Trophoblast cell (in vitro differentiated cells and primary cell): ENCODE data around the gene HSFX1.
"Not testable (repeated sequence)": the region's sequence is repeated elsewhere in the genome, so short reads cannot be mapped to it uniquely, and the experiment has no call there.

Experiments
- DNase-seq, 2 donors: peaks; one replicate each; pipeline ENCODE4 v3.0.0-alpha.2; 2016
- H2AFZ ChIP-seq: 2 replicates; pipeline ENCODE4 v1.6.1; 2013; ENCODE audit warnings: low read length, moderate library complexity, mild to moderate bottlenecking; ENCODE audit not compliant: insufficient read depth, poor library complexity
- H2AK5ac ChIP-seq: 2 replicates; pipeline ENCODE4 v1.6.1; 2013; ENCODE audit warnings: mild to moderate bottlenecking, low read length
- H2BK120ac ChIP-seq: 2 replicates; pipeline ENCODE4 v1.6.1; 2013; ENCODE audit warnings: low read length, mild to moderate bottlenecking, moderate library complexity; ENCODE audit not compliant: insufficient read depth, poor library complexity
- H2BK12ac ChIP-seq: 2 replicates; pipeline ENCODE4 v1.6.1; 2013; ENCODE audit warnings: mild to moderate bottlenecking, low read length, moderate library complexity
- H2BK5ac ChIP-seq: 2 replicates; pipeline ENCODE4 v1.6.1; 2013; ENCODE audit warnings: low read length, low read depth, moderate library complexity, mild to moderate bottlenecking; ENCODE audit not compliant: poor library complexity
- H3K14ac ChIP-seq: 2 replicates; pipeline ENCODE4 v1.6.1; 2013; ENCODE audit warnings: mild to moderate bottlenecking, low read length
- H3K18ac ChIP-seq: 2 replicates; pipeline ENCODE4 v1.6.1; 2013; ENCODE audit warnings: mild to moderate bottlenecking, low read length
- H3K23ac ChIP-seq: 2 replicates; pipeline ENCODE4 v1.6.1; 2013; ENCODE audit warnings: low read length
- H3K27ac ChIP-seq: 2 replicates; pipeline ENCODE4 v1.5.1; 2013; ENCODE audit warnings: low read depth, mild to moderate bottlenecking, inconsistent platforms, low read length, moderate library complexity
- H3K27me3 ChIP-seq: 2 replicates; pipeline ENCODE4 v1.6.1; 2013; ENCODE audit warnings: inconsistent platforms, mild to moderate bottlenecking, low read length, moderate library complexity; ENCODE audit not compliant: insufficient read depth
- H3K36me3 ChIP-seq, 2 experiments: 1 replicate in 1 of 2; 2 replicates in 1 of 2; pipeline ENCODE4 v1.6.1; 2013; ENCODE audit warnings: low read length in 2 of 2, mild to moderate bottlenecking in 2 of 2, moderate library complexity in 1 of 2; ENCODE audit not compliant: insufficient read depth in 2 of 2, control insufficient read depth in 1 of 2
- H3K4ac ChIP-seq: 2 replicates; pipeline ENCODE4 v1.6.1; 2013; ENCODE audit warnings: low read depth, mild to moderate bottlenecking, low read length, moderate library complexity
- H3K4me1 ChIP-seq, 2 experiments: 1 replicate in 1 of 2; 2 replicates in 1 of 2; pipeline ENCODE4 v1.6.1; 2013; ENCODE audit warnings: low read length in 2 of 2, mild to moderate bottlenecking in 2 of 2, moderate library complexity in 1 of 2; ENCODE audit not compliant: insufficient read depth in 2 of 2, control insufficient read depth in 1 of 2
- H3K4me2 ChIP-seq: 2 replicates; pipeline ENCODE4 v1.6.1; 2013; ENCODE audit warnings: inconsistent platforms, mild to moderate bottlenecking, low read length, moderate library complexity
- H3K4me3 ChIP-seq: 2 replicates; pipeline ENCODE4 v1.5.1; 2013; ENCODE audit warnings: mild to moderate bottlenecking, low read depth, low read length, inconsistent platforms
- H3K79me1 ChIP-seq: one replicate; pipeline ENCODE4 v1.6.1; 2013; ENCODE audit warnings: low read length
- H3K79me2 ChIP-seq: 2 replicates; pipeline ENCODE4 v1.6.1; 2013; ENCODE audit warnings: low read length, mild to moderate bottlenecking; ENCODE audit not compliant: control insufficient read depth, insufficient read depth, poor library complexity
- H3K9ac ChIP-seq: 2 replicates; pipeline ENCODE4 v1.6.1; 2013; ENCODE audit warnings: mild to moderate bottlenecking, low read length
- H3K9me3 ChIP-seq: 2 replicates; pipeline ENCODE4 v1.6.1; 2013; ENCODE audit warnings: low read depth, mild to moderate bottlenecking, control low read depth, inconsistent platforms, low read length; ENCODE audit not compliant: insufficient read depth
- H4K12ac ChIP-seq: 2 replicates; pipeline ENCODE4 v1.6.1; 2013; ENCODE audit warnings: low read depth, mild to moderate bottlenecking, low read length, moderate library complexity
- H4K8ac ChIP-seq: 2 replicates; pipeline ENCODE4 v1.6.1; 2013; ENCODE audit warnings: low read depth, mild to moderate bottlenecking, low read length, moderate library complexity
- H4K91ac ChIP-seq: one replicate; pipeline ENCODE4 v1.6.1; 2013; ENCODE audit warnings: low read depth, mild to moderate bottlenecking, low read length, moderate library complexity
- WGBS: extraction: QIAGEN DNeasy Blood & Tissue Kit; methylation state at CpG from one replicate; pipeline ENCODE4 v1.1.7; 2013; ENCODE audit warnings: missing lambda C conversion rate; ENCODE audit not compliant: insufficient read length, insufficient coverage; ENCODE audit errors: extremely low coverage; 5-methylcytosine and 5-hydroxymethylcytosine counted together

HSFX1 gene

DNA sequence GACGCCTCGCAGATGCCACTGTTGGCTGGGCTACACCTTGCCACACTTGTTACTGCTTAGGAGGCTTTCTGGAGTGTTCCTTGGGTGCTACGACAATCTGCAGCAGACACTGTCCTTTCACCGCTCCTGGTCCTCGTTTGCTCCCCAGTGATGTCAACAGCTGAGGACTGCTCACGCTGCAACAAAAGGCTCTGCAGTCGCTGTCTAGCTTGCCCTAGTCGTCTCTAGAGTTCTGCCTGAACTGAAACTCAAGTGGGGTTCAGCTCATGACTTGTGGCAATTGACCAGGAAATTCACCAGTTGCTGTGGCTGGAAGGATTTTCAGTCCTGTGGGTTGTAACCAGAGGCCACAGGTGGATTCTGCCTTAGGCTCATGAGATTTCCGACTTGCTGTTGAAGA lies 842 bp upstream of the HSFX1 start:
- H3K14ac ChIP-seq, DNase-seq, H3K9me3 ChIP-seq, H3K79me1 ChIP-seq, H3K4me1 ChIP-seq, H3K27ac ChIP-seq, H2BK120ac ChIP-seq, H3K9ac ChIP-seq, H3K36me3 ChIP-seq, H3K18ac ChIP-seq, H2AK5ac ChIP-seq, H3K4ac ChIP-seq, H3K4me2 ChIP-seq, H2AFZ ChIP-seq, H4K12ac ChIP-seq, H3K4me3 ChIP-seq, H4K91ac ChIP-seq, H3K27me3 ChIP-seq, H2BK5ac ChIP-seq, H2BK12ac ChIP-seq, H3K79me2 ChIP-seq, H3K23ac ChIP-seq, H4K8ac ChIP-seq: not testable (repeated sequence)
- WGBS = no CpG with 5 or more reads among the region's 9 CpGs

DNA sequence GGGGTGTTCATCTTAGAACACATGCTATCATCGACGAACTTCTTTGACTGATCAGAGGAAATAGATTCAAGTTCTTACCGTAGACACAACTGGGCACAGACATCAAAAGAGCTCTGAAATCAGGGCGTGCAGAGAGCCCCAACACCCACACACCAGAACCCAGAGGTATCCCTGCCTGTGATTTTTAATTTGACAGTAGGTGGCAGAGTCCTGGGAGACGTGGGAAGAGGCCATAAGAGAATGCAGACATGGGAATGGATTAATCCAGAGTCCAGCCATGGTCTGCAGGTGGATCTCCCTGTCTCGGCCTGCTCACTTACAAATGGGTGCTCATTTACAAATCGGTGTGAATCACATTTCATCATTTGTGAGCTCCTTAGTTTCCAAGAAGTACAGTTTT lies 4.1 kb downstream of the HSFX1 start:
- H3K18ac ChIP-seq, H3K14ac ChIP-seq, H3K4ac ChIP-seq, H2BK12ac ChIP-seq, H3K4me2 ChIP-seq, H2AK5ac ChIP-seq, H2BK5ac ChIP-seq, H4K91ac ChIP-seq, H3K27me3 ChIP-seq, H2BK120ac ChIP-seq, H4K8ac ChIP-seq, H3K79me2 ChIP-seq, H2AFZ ChIP-seq, H3K27ac ChIP-seq, H3K9ac ChIP-seq, DNase-seq, H3K23ac ChIP-seq, H3K79me1 ChIP-seq, H3K36me3 ChIP-seq, H3K4me3 ChIP-seq, H3K9me3 ChIP-seq, H4K12ac ChIP-seq, H3K4me1 ChIP-seq: not testable (repeated sequence)
- WGBS = no CpG with 5 or more reads among the region's 7 CpGs

DNA sequence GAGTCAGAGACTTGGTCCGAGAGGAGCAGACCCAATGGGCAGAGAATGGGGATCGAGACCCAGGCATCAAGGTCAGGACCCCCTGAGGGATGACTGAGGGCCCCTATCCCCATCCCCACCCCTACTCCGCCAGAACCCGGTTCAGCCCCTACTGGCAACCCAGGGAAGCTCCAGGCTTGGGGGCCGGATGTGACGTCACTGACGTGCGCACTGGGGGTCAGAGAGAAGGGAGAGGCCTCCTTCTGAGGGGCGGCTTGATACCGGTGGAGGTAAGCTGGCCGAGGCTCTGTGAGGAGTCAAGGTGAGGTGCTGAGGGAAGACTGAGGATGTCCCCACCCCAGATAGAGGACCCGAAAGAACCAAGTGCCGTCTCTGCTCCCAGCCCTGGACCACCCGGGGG lies 7.9 kb downstream of the HSFX1 start, which contains the start of gene MAGEA9:
Gene MAGEA9 (plus strand): TSS at position 204 of the 400 bp plus-strand sequence. CDS start 4,281 bp downstream, outside the sequence.
- H4K12ac ChIP-seq, H3K4me1 ChIP-seq, H3K18ac ChIP-seq, H3K9ac ChIP-seq, H3K4me2 ChIP-seq, H3K14ac ChIP-seq, H2BK5ac ChIP-seq, H3K4me3 ChIP-seq, H3K36me3 ChIP-seq, H3K9me3 ChIP-seq, H4K91ac ChIP-seq, H3K23ac ChIP-seq, H4K8ac ChIP-seq, H3K27me3 ChIP-seq, H3K79me1 ChIP-seq, H2AFZ ChIP-seq, DNase-seq, H3K79me2 ChIP-seq, H3K4ac ChIP-seq, H3K27ac ChIP-seq, H2BK12ac ChIP-seq, H2BK120ac ChIP-seq, H2AK5ac ChIP-seq: not testable (repeated sequence)
- no CpG with 5 or more reads among the region's 14 CpGs for WGBS

- DNase-seq, H4K12ac ChIP-seq, H4K8ac ChIP-seq, H3K27ac ChIP-seq, H2BK120ac ChIP-seq, H3K4me1 ChIP-seq, H3K9me3 ChIP-seq, H3K4me2 ChIP-seq, H2BK12ac ChIP-seq, H3K4me3 ChIP-seq, H3K4ac ChIP-seq, H2AFZ ChIP-seq, H2BK5ac ChIP-seq, H3K23ac ChIP-seq, H3K9ac ChIP-seq, H4K91ac ChIP-seq, H3K18ac ChIP-seq, H2AK5ac ChIP-seq, H3K79me2 ChIP-seq, H3K14ac ChIP-seq, H3K36me3 ChIP-seq, H3K27me3 ChIP-seq, H3K79me1 ChIP-seq: not testable (repeated sequence)
- no CpG with 5 or more reads among the region's 1 CpG for WGBS
Measured at GRCh38 chrX:149795531-149795930, 21.7 kb downstream of the HSFX1 start.
